Measurements from ENCODE around the gene AUTS2.

Gene AUTS2

DNA sequence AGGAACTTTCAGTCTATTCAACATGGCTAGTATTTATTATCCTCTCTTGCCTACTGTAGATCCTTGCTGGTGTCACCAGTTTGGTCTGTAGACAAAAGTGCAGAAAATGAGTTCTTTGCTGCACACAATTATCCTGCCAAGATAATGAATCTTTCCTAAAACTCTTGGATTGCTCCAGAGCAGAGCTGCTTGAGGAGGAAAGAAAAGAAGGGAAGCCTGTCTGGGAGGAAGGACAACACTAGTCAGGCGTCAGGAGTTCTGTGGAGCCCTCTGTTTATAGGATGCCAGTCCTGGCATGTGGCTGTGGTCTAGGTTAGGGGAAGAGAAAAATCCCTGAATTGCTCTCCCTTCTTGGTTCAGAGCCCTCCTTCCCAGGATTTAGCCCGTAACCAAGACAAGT, 1103.7 kb downstream of the AUTS2 start:
- no peak overlapping the region for H3K4me3 ChIP-seq (ENCODE audit: low read depth, low read length)
- TF ChIP-seq, protein P1, sequence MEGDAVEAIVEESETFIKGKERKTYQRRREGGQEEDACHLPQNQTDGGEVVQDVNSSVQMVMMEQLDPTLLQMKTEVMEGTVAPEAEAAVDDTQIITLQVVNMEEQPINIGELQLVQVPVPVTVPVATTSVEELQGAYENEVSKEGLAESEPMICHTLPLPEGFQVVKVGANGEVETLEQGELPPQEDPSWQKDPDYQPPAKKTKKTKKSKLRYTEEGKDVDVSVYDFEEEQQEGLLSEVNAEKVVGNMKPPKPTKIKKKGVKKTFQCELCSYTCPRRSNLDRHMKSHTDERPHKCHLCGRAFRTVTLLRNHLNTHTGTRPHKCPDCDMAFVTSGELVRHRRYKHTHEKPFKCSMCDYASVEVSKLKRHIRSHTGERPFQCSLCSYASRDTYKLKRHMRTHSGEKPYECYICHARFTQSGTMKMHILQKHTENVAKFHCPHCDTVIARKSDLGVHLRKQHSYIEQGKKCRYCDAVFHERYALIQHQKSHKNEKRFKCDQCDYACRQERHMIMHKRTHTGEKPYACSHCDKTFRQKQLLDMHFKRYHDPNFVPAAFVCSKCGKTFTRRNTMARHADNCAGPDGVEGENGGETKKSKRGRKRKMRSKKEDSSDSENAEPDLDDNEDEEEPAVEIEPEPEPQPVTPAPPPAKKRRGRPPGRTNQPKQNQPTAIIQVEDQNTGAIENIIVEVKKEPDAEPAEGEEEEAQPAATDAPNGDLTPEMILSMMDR (IDR thresholded peaks at IDR 0.05; ENCODE audit: low read depth, low read length), result no peak

DNA sequence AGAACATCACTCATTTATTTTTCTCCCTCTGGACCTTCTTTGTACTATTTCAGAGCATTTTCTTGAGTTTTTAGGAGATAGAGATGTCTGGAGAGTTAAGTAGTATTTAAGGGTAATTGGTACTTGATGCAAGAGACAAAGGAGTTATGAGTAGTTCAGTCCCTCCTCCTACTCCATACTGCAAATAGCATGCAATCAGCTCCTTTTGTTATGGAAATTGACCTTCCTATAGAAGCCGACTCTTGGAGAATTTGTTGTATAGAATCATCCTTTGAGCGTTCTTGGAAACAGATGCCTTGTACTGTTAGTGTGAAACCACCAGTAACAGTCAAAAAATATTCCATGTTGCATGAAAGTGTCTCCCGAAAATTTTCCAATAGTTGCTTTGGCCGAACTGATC, 1105.5 kb downstream of the AUTS2 start:
- TF ChIP-seq, protein P1 (IDR thresholded peaks at IDR 0.05; ENCODE audit: low read depth, low read length), result no peak
- no peak overlapping the region for H3K4me3 ChIP-seq (ENCODE audit: low read depth, low read length)

DNA sequence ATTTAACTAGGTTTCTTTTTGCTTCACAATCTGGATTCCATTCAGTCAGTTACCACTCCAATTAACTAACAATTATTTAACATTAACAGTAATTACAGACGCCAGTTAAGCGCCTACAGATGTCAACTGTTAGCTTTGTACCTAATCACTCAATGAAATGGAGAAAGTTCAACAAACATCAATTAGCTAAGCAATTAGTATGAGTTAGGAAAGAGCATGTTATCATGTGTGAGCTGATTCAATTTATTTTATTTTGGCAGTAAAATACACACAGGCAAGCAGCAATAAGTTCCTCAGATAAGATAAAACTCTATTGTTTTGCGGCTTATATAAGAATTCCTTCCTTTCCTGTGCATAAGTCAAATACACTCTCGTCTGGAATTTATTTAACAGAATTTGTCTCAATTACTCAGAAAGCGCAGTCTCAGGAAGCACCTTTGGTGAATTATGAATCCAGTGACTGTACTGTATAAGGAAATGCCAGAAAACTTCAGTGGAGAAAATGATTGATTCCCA, 1106.6 kb downstream of the AUTS2 start:
- TF ChIP-seq, protein P1 (IDR thresholded peaks at IDR 0.05; ENCODE audit: low read depth, low read length), result no peak
- no peak overlapping the region for H3K4me3 ChIP-seq (ENCODE audit: low read depth, low read length)

DNA sequence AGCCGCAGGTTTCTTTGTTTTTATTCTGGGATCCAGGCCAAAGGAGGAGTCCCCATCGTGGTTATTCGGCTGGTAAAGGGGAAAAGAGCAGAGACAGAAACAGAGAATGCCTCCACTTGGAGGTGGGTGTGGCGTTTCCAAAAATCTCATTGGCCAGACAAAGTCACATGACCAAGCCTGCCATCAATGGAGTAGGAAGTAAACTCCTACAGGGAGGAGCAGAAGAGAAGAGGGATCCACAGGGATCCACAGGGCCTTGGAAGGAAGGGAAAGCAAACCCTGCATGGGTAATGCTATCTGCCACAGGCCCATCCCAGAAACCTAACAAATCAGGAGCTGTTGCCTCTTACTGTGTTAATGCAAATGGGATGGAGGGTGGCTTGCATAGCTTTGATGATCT, 1107.9 kb downstream of the AUTS2 start:
- no peak overlapping the region for H3K4me3 ChIP-seq (ENCODE audit: low read depth, low read length)
- TF ChIP-seq, protein P1 (IDR thresholded peaks at IDR 0.05; ENCODE audit: low read depth, low read length), result no peak

DNA sequence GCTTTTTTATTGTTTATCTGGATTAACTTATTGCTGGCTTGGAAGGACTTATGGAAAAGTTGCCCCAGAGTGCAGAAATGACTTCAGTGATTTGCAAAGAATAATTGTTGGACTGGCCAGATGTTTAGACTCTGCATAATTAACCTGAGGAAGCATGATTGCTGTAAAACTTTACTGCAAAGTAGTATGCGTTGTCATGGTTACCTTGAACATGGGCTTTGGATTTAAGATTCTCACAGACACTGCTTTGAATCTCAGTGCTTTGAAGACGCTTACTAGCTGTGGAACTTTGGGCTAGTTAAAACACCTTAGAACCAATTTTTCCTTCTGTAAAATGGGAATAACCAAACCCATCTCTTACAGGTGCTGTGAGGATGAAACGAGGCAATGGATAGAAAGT, 1108.4 kb downstream of the AUTS2 start:
- TF ChIP-seq, protein P1 (IDR thresholded peaks at IDR 0.05; ENCODE audit: low read depth, low read length), result no peak
- no peak overlapping the region for H3K4me3 ChIP-seq (ENCODE audit: low read depth, low read length)

DNA sequence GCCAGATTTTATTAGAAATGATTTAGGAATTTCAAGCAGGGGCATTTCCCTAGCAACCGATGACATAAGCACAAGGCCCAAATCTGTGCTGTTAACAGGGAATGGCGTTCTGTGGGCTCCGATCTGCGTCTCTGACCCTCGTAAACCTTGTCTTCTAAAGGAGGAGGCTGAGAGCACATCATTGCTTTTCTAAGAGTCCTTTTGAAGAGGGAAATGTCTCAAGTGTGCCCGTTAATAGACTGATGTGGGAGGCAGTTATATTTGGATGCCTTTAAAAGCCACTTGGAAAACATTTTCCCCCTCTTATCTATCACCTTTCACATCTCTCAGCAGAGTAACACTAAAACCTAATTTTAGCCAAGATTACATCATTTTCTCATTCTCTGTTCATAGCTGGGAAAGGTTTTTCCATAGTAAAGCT, 1109.6 kb downstream of the AUTS2 start:
- TF ChIP-seq, protein P1 (IDR thresholded peaks at IDR 0.05; ENCODE audit: low read depth, low read length), result no peak
- no peak overlapping the region for H3K4me3 ChIP-seq (ENCODE audit: low read depth, low read length)

DNA sequence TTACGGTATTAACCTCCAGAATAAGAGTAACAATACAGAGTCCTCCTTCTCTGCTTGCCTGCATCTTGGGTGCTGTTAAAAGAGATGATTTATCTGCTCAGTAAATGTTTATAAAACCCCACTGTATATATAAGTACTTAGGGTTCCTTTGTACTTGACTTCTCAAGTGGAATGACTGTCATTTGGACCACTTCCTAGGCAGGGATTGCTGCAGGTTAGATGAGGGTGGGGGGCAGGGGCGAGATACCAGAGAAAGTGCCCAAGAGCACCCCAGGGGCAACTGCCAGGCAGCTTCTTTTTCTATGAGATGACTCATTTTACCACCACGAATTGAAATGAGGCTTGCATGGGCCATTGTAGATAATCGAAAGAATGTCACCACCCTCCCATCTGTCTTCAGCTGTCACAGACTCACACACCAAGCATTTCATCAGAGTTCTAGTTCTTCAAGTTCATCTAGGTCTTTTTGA, 1111.8 kb downstream of the AUTS2 start:
- TF ChIP-seq, protein P1 (IDR thresholded peaks at IDR 0.05; ENCODE audit: low read depth, low read length), result no peak
- H3K4me3 ChIP-seq (ENCODE audit: low read depth, low read length), result no peak overlapping the region
